B cell (primary cell): Measurements from ENCODE around the gene ZBTB4. TPM values are rescaled to one million over a fixed set of nuclear protein-coding genes. Genes with fewer than 3 reads are reported as not detected.
A peak's percentile ranks its signal among the peaks of the same experiment; 100 is the strongest.

Experiments used
- ATAC-seq: fragments of 200-7000 bp; cut with Tn5 transposase; one replicate; pipeline ENCODE4 v1.10.0; 2021; ENCODE audit warnings: low read depth, mild to moderate bottlenecking, moderate number of reproducible peaks, moderate library complexity
- CTCF ChIA-PET: fragments of 350-600 bp; sonication (Branson Sonifier 250); formaldehyde crosslinking; loops from one replicate; lab custom pipeline; 2021; ENCODE audit warnings: antibody characterized with exemption, inconsistent platforms; lab: Charles Lee
- POLR2A ChIA-PET: fragments of 350-600 bp; sonication (Branson Sonifier 250); formaldehyde crosslinking; loops from one replicate; lab custom pipeline; 2021; ENCODE audit warnings: antibody characterized with exemption; lab: Charles Lee
- DNase-seq: peaks from one replicate; pipeline ENCODE4 v3.0.0; 2013
- H2AFZ ChIP-seq: 2 replicates; pipeline ENCODE4 v1.6.1; 2012; ENCODE audit warnings: mild to moderate bottlenecking, low read depth, low read length; ENCODE audit not compliant: insufficient read depth, poor library complexity, severe bottlenecking
- H3K27ac ChIP-seq, 2 donors: 1 replicate in 1 of 2; 2 replicates in 1 of 2; pipeline ENCODE4 v1.5.1; 2012 to 2013; ENCODE audit warnings: low read length in 2 of 2, mild to moderate bottlenecking in 2 of 2, moderate library complexity in 1 of 2
- H3K27me3 ChIP-seq, 4 experiments: fragments of 200-600 bp in 1 of 4; sonication (generic) in 1 of 4; replicated peaks in 1 of 4; 1 replicate in 2 of 4; 2 replicates in 2 of 4; pipeline versions ENCODE4 v1.6.1 to v1.7.0; 2013 to 2016; ENCODE audit warnings: low read length in 3 of 4, mild to moderate bottlenecking in 2 of 4, mixed read lengths in 1 of 4, moderate library complexity in 1 of 4; ENCODE audit not compliant: insufficient read depth in 4 of 4, control insufficient read depth in 3 of 4; ENCODE audit errors: control extremely low read depth in 1 of 4
- H3K36me3 ChIP-seq, 2 experiments: replicated peaks in 1 of 2; 1 replicate in 1 of 2; 2 replicates in 1 of 2; pipeline versions ENCODE4 v1.6.1 to v1.7.1; 2013; ENCODE audit warnings: low read length in 1 of 2; ENCODE audit not compliant: insufficient read depth in 2 of 2, control insufficient read depth in 1 of 2; ENCODE audit errors: control extremely low read depth in 1 of 2, extremely low read depth in 1 of 2
- H3K4me1 ChIP-seq, 2 donors: fragments of 200-600 bp in 1 of 2; sonication (generic) in 1 of 2; 1 replicate in 1 of 2; 2 replicates in 1 of 2; pipeline versions ENCODE4 v1.5.1 to v1.6.1; 2013 to 2017; ENCODE audit warnings: low read length in 2 of 2; ENCODE audit not compliant: control insufficient read depth in 2 of 2, insufficient read depth in 2 of 2
- H3K4me2 ChIP-seq: replicated peaks from 2 replicates; pipeline ENCODE3; 2012; ENCODE audit warnings: mild to moderate bottlenecking, low read depth, low read length; ENCODE audit not compliant: poor library complexity, severe bottlenecking
- H3K4me3 ChIP-seq, 5 experiments: fragments of 200-600 bp in 1 of 5; sonication (generic) in 1 of 5; 1 replicate in 3 of 5; 2 replicates in 2 of 5; pipeline versions ENCODE4 v1.5.1 to v1.7.0; 2011 to 2016; ENCODE audit warnings: low read length in 4 of 5, mild to moderate bottlenecking in 4 of 5, low read depth in 2 of 5, control low read depth in 1 of 5, moderate library complexity in 1 of 5; ENCODE audit not compliant: insufficient read depth in 1 of 5; ENCODE audit errors: control extremely low read depth in 1 of 5, extremely low read depth in 1 of 5
- H3K79me2 ChIP-seq: fragments of 200-600 bp; sonication (generic); one replicate; pipeline ENCODE4 v1.6.0; 2016; ENCODE audit warnings: low read length; ENCODE audit not compliant: control insufficient read depth, insufficient read depth
- H3K9ac ChIP-seq: fragments of 200-600 bp; sonication (generic); 2 replicates; pipeline ENCODE4 v1.6.1; 2017; ENCODE audit warnings: mild to moderate bottlenecking, low read length, moderate library complexity
- H3K9me3 ChIP-seq, 3 donors: one replicate each; pipeline versions ENCODE4 v1.6.1 to v1.7.1; 2013; ENCODE audit warnings: low read length in 2 of 3; ENCODE audit not compliant: control insufficient read depth in 2 of 3, insufficient read depth in 1 of 3; ENCODE audit errors: control extremely low read depth in 1 of 3
- H4K20me1 ChIP-seq: 2 replicates; pipeline ENCODE4 v1.6.0; 2012; ENCODE audit warnings: mild to moderate bottlenecking, low read length; ENCODE audit not compliant: insufficient read depth, control insufficient read depth, poor library complexity, severe bottlenecking
- H3K27ac Mint-ChIP-seq: one replicate; pipeline ENCODE4 v1.8.0; 2021; ENCODE audit warnings: mixed read lengths
- H3K27me3 Mint-ChIP-seq: one replicate; pipeline ENCODE4 v1.8.0; 2021; ENCODE audit warnings: mixed read lengths
- H3K4me1 Mint-ChIP-seq: one replicate; pipeline ENCODE4 v1.8.0; 2021; ENCODE audit warnings: mixed read lengths
- H3K4me3 Mint-ChIP-seq: one replicate; pipeline ENCODE4 v1.8.0; 2021; ENCODE audit warnings: mixed read lengths
- H3K9me3 Mint-ChIP-seq: one replicate; pipeline ENCODE4 v1.8.0; 2022; ENCODE audit warnings: mixed read lengths; ENCODE audit not compliant: insufficient read depth
- EZH2 ChIP-seq: IDR thresholded peaks from 2 replicates; pipeline ENCODE4 v1.6.1; 2012; ENCODE audit warnings: borderline replicate concordance, low read depth, mild to moderate bottlenecking, moderate library complexity, low read length; ENCODE audit not compliant: insufficient read depth, poor library complexity, severe bottlenecking
- WGBS: methylation state at CpG from one replicate; pipeline ENCODE4 v1.1.5; 2013; ENCODE audit warnings: missing lambda C conversion rate; ENCODE audit not compliant: insufficient coverage; 5-methylcytosine and 5-hydroxymethylcytosine counted together
- intact Hi-C: fragments of 100-400 bp; cut with micrococcal nuclease; formaldehyde crosslinking; loops from one replicate; pipeline ENCODE4 v1.10.0; 2022
- polyA plus RNA-seq: library from polyadenylated mRNA; depleted of rRNA; stranded (reverse); fragments of >200 nt; gene quantifications from 2 replicates; pipeline ENCODE4 v1.2.3, GENCODE V29; 2012
- total RNA-seq, 2 donors: library from RNA; stranded (reverse); fragments of 120-200 nt in 1 of 2; gene quantifications; 1 replicate in 1 of 2; 2 replicates in 1 of 2; pipeline versions ENCODE4 v1.2.3 to v1.2.4, GENCODE V29; 2013 to 2022
- TF ChIP-seq, protein P1 (sequence below): fragments of 200-600 bp; IDR thresholded peaks from one replicate; pipeline ENCODE4 v1.8.0; 2022; ENCODE audit warnings: antibody characterized with exemption, mild to moderate bottlenecking

ZBTB4 gene
- total and polyA plus RNA-seq, 2 donors (not counting 1 experiment from before 2014, with no cell fraction given) = 19.2 to 62.4 TPM

DNA sequence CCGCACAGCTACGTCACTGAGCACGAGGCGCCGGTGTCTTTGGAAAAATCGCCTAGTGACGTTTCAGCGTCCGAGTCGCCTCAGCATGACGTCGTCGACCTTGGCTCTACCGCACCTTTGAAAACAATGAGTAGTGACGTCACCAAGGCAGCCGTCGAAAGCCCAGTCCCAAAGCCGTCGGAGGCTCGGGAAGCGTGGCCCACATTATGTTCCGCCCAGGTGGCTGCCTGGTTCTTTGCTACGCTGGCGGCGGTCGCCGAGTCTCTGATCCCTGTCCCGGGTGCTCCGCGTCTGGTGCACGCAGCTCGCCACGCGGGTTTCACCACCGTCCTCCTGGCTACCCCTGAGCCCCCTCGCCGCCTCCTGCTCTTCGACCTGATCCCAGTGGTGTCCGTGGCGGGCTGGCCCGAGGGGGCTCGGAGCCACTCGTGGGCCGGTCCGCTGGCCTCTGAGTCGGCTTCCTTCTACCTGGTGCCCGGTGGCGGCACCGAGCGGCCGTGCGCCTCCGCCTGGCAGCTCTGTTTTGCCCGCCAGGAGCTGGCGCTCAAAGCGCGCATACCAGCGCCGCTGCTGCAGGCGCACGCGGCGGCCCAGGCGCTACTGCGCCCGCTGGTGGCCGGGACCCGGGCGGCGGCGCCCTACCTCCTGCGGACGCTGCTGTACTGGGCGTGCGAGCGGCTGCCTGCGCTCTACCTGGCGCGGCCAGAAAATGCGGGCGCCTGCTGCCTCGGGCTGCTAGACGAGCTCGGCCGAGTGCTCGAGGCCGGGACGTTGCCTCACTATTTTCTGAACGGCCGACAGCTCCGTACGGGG lies 42.7 kb downstream of the ZBTB4 start:
- H2AFZ ChIP-seq = no peak overlapping the region
- peak; percentile 87 for DNase-seq
- Mint-ChIP-seq H3K27ac (peak overlapping the region; percentile 94), H3K4me1 (peaks cover 48% of the 10 kb centered on the region), H3K9me3 (no peaks in the 10 kb centered on the region), H3K27me3 (peaks cover 32% of the 10 kb centered on the region), H3K4me3 (peak overlapping the region; percentile 96)
- peaks cover 51 to 53% of the 10 kb centered on the region in 2 donors for H3K4me1 ChIP-seq
- peaks cover 0 to 39% (median 28%) of the 10 kb centered on the region in 4 experiments for H3K27me3 ChIP-seq
- peak overlapping the region; percentile 81 for H3K9ac ChIP-seq
- H3K9me3 ChIP-seq = peaks cover 0 to 34% (median 0%) of the 10 kb centered on the region in 3 donors
- no peak for TF ChIP-seq EZH2
- TF ChIP-seq, protein P1, sequence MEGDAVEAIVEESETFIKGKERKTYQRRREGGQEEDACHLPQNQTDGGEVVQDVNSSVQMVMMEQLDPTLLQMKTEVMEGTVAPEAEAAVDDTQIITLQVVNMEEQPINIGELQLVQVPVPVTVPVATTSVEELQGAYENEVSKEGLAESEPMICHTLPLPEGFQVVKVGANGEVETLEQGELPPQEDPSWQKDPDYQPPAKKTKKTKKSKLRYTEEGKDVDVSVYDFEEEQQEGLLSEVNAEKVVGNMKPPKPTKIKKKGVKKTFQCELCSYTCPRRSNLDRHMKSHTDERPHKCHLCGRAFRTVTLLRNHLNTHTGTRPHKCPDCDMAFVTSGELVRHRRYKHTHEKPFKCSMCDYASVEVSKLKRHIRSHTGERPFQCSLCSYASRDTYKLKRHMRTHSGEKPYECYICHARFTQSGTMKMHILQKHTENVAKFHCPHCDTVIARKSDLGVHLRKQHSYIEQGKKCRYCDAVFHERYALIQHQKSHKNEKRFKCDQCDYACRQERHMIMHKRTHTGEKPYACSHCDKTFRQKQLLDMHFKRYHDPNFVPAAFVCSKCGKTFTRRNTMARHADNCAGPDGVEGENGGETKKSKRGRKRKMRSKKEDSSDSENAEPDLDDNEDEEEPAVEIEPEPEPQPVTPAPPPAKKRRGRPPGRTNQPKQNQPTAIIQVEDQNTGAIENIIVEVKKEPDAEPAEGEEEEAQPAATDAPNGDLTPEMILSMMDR = peak; percentile 82
- H3K79me2 ChIP-seq = peaks cover 27% of the 10 kb centered on the region
- peak overlapping the region in 4 of 5 experiments; percentile 77 to 85 (median 79) for H3K4me3 ChIP-seq
- ChIA-PET POLR2A (interaction anchor here (0.8 to 3.2 kb wide), 13 partner anchors 33 to 250 kb away, joined by 3 to 27 read pairs (median 3); partner anchors contain the start of genes GPS2, POLR2A, SENP3 and SLC35G6), CTCF (interaction anchor here (0.6 to 4.2 kb wide), 45 partner anchors 9 to 251 kb away, joined by 3 to 43 read pairs (median 5); partner anchors contain the start of genes ACAP1, CD68, CHRNB1 and MPDU1)
- peak; percentile 52 for ATAC-seq
- H3K36me3 ChIP-seq = no peaks in the 10 kb centered on the region
- H3K4me2 ChIP-seq = peak overlapping the region; percentile 93
- peaks cover 49% of the 10 kb centered on the region for H4K20me1 ChIP-seq
- 21% methylated on average over 92 of the region's 92 CpGs for WGBS
- intact Hi-C loops = loop anchor here (5.0 kb wide), 2 partner anchors 399 to 1949 kb away; partner anchors contain the start of genes DERL2, MIS12 and SLC16A13
- H3K27ac ChIP-seq = peak overlapping the region; percentile 12 to 80
